Measurements from ENCODE around the gene SUFU.
A peak's percentile ranks its signal among the peaks of the same experiment; 100 is the strongest.

Gene SUFU

DNA sequence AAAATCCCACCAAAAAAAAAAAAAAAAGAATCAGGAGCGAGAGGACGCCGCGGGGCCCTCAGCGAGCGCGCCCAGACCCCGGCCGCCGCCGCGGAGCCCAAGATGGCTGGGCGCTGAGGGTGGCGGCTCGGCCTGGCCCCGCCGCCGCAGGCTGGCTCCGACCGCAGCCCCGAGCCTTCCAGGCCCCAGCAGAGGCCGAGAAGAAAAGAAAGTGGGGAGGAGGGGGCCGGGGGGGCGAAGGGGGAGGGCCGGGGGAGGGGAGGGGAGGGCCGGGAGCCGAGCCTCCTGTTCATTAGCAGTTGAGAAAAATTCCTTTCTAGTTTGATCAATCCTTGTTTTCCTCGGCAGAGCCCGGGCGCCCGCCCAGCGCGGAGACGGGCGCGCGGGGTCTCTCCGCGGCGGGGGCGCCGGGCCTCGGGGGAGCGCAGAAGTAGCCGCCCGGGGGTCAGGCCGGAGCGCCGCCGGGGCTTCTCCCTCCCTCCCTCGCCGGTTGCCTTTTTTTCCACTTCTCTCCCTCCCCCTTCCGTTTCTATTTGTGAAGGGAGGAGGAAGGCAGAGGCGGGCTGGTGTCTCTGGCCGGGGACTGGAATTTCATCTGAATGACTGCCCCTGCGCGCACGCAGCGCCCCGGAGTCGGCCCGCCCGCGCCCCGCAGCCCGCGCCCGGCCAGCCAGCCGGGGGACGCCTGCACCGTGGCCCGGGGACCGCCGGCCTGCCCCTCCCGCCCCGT lies 139.7 kb downstream of the SUFU start:
- peak overlapping the region; percentile 92 to 99 for H3K18ac ChIP-seq (ENCODE audit: low read depth in 1 of 2, low read length in 2 of 2)
- peak overlapping the region in 1 of 2 experiments; percentile 76 for H2BK12ac ChIP-seq (ENCODE audit: low read length in 2 of 2)
- H3K9ac ChIP-seq (ENCODE audit: low read length) = peak overlapping the region; percentile 98
- no peaks in the 10 kb centered on the region for H3K27me3 ChIP-seq (ENCODE audit: control insufficient read depth in 1 of 2, insufficient read depth in 1 of 2, low read length in 2 of 2)
- peak overlapping the region; percentile 58 for H4K8ac ChIP-seq (ENCODE audit: low read length)
- H3K4me2 ChIP-seq (ENCODE audit: low read length, poor library complexity, severe bottlenecking) = peak overlapping the region; percentile 82
- H2BK5ac ChIP-seq (ENCODE audit: low read depth, low read length, poor library complexity, severe bottlenecking) = peak overlapping the region; percentile 98
- peak overlapping the region; percentile 95 for H3K27ac ChIP-seq (ENCODE audit: low read length, poor library complexity, severe bottlenecking)
- peaks cover 16 to 31% of the 10 kb centered on the region in 2 experiments for H3K36me3 ChIP-seq (ENCODE audit: control insufficient read depth in 1 of 2, insufficient read depth in 2 of 2, low read depth in 1 of 2, low read length in 2 of 2)
- H2AFZ ChIP-seq (ENCODE audit: low read depth, low read length) = no peak overlapping the region
- peak overlapping the region; percentile 93 for H2BK120ac ChIP-seq (ENCODE audit: low read depth, low read length)
- H3K9me3 ChIP-seq (ENCODE audit: control insufficient read depth, low read length) = no peaks in the 10 kb centered on the region
- peak; percentile 87 for DNase-seq
- peak overlapping the region in 1 of 2 experiments; percentile 91 for H3K14ac ChIP-seq (ENCODE audit: low read length in 2 of 2)
- H3K4ac ChIP-seq (ENCODE audit: low read depth in 1 of 2, low read length in 2 of 2) = peak overlapping the region; percentile 79 to 98
- H3K4me1 ChIP-seq (ENCODE audit: control insufficient read depth, insufficient read depth, low read depth, low read length) = peaks cover 21% of the 10 kb centered on the region
- no peak overlapping the region for H2BK15ac ChIP-seq (ENCODE audit: low read depth, poor library complexity, severe bottlenecking)
- peak overlapping the region; percentile 79 to 95 for H3K4me3 ChIP-seq (ENCODE audit: insufficient read depth in 1 of 2, low read depth in 1 of 2, low read length in 2 of 2)
- H3K79me1 ChIP-seq (replicated peaks; ENCODE audit: low read length, poor library complexity, severe bottlenecking) = no peaks in the 10 kb centered on the region
- H2AK5ac ChIP-seq (ENCODE audit: low read length, severe bottlenecking) = peak overlapping the region; percentile 69
- WGBS = 2% methylated on average over 32 of the region's 76 CpGs
- H3K23ac ChIP-seq (ENCODE audit: low read length in 2 of 2) = peak overlapping the region; percentile 20 to 81
- peak overlapping the region; percentile 93 for H4K91ac ChIP-seq (ENCODE audit: low read length)

DNA sequence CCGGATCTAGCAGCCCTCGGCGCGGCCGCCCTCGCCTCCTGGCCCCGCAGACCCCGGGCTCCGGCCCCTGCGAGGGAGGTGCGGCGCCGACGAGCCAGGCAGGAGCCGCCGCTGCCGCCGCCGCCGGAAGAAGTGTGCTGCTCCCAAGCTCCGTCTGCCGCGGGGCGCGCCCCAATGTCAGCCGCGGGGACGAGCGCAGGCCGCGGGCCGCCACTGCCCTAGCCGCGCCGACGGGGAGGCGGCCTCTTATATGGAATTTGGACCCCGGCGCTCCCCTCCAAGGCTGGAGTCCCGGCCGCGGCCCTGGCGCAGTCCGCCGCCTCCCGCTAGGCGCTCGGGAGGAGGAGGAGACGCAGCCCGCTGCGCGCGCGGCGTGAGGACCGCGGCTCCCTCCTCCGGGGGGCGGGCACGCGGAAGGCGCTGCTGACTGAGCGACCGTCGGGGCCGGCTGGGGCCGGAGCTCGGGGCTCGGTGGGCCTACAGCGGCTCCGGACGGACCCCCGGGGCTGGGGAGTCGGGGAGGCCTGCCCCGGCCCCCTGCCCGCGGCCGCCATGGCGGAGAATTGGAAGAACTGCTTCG lies 140.4 kb downstream of the SUFU start, which contains the start of gene TRIM8:
Gene TRIM8, plus strand, starts transcription at position 414 of the 580 bp plus-strand sequence. Its CDS starts 139 bp downstream, at position 553.
- Histone ChIP-seq H3K4me1 (ENCODE audit: control insufficient read depth, insufficient read depth, low read depth, low read length) (peaks cover 27% of the 10 kb centered on the region), H2AK5ac (ENCODE audit: low read length, severe bottlenecking) (peak within 1 kb of the TSS; percentile 69), H3K27ac (ENCODE audit: low read length, poor library complexity, severe bottlenecking) (peak within 1 kb of the TSS; percentile 94), H3K27me3 (ENCODE audit: control insufficient read depth in 1 of 2, insufficient read depth in 1 of 2, low read length in 2 of 2) (no peaks in the 10 kb centered on the region), H2BK12ac (ENCODE audit: low read length in 2 of 2) (peak within 1 kb of the TSS; percentile 80 to 97), H4K8ac (ENCODE audit: low read length) (peak within 1 kb of the TSS; percentile 58), H3K36me3 (ENCODE audit: control insufficient read depth in 1 of 2, insufficient read depth in 2 of 2, low read depth in 1 of 2, low read length in 2 of 2) (peaks cover 22 to 37% of the 10 kb centered on the region in 2 experiments), H3K23ac (ENCODE audit: low read length in 2 of 2) (peak within 1 kb of the TSS; percentile 81 to 98), H2BK15ac (ENCODE audit: low read depth, poor library complexity, severe bottlenecking) (peak within 1 kb of the TSS; percentile 44), H2AFZ (ENCODE audit: low read depth, low read length) (no peak within 1 kb of the TSS), H3K79me1 (replicated peaks; ENCODE audit: low read length, poor library complexity, severe bottlenecking) (no peaks in the 10 kb centered on the region), H3K9me3 (ENCODE audit: control insufficient read depth, low read length) (no peaks in the 10 kb centered on the region), H3K14ac (ENCODE audit: low read length in 2 of 2) (peak within 1 kb of the TSS in 1 of 2 experiments; percentile 100), H3K4me2 (ENCODE audit: low read length, poor library complexity, severe bottlenecking) (peak within 1 kb of the TSS; percentile 82), H3K4ac (ENCODE audit: low read depth in 1 of 2, low read length in 2 of 2) (peak within 1 kb of the TSS; percentile 83 to 98), H2BK5ac (ENCODE audit: low read depth, low read length, poor library complexity, severe bottlenecking) (peak within 1 kb of the TSS; percentile 98), H2BK120ac (ENCODE audit: low read depth, low read length) (peak within 1 kb of the TSS; percentile 93), H3K9ac (ENCODE audit: low read length) (peak within 1 kb of the TSS; percentile 98), H3K4me3 (ENCODE audit: insufficient read depth in 1 of 2, low read depth in 1 of 2, low read length in 2 of 2) (peak within 1 kb of the TSS; percentile 79 to 95), H4K91ac (ENCODE audit: low read length) (peak within 1 kb of the TSS; percentile 93), H3K18ac (ENCODE audit: low read depth in 1 of 2, low read length in 2 of 2) (peak within 1 kb of the TSS; percentile 92 to 99)
- peak; percentile 46 for DNase-seq
- WGBS = 1% methylated on average over 40 of the region's 80 CpGs

GRCh38 chr10:102644646-102645387 lies 141.0 kb downstream of the SUFU start:
- peak overlapping the region; percentile 93 for H4K91ac ChIP-seq (ENCODE audit: low read length)
- peak overlapping the region; percentile 83 to 98 for H3K4ac ChIP-seq (ENCODE audit: low read depth in 1 of 2, low read length in 2 of 2)
- H3K4me1 ChIP-seq (ENCODE audit: control insufficient read depth, insufficient read depth, low read depth, low read length) = peaks cover 34% of the 10 kb centered on the region
- H2BK5ac ChIP-seq (ENCODE audit: low read depth, low read length, poor library complexity, severe bottlenecking) = peak overlapping the region; percentile 94
- H3K18ac ChIP-seq (ENCODE audit: low read depth in 1 of 2, low read length in 2 of 2) = peak overlapping the region; percentile 92 to 99
- H3K79me1 ChIP-seq (replicated peaks; ENCODE audit: low read length, poor library complexity, severe bottlenecking) = no peaks in the 10 kb centered on the region
- H3K27ac ChIP-seq (ENCODE audit: low read length, poor library complexity, severe bottlenecking) = peak overlapping the region; percentile 94
- H4K8ac ChIP-seq (ENCODE audit: low read length) = peak overlapping the region; percentile 56
- peak overlapping the region; percentile 19 for H2BK15ac ChIP-seq (ENCODE audit: low read depth, poor library complexity, severe bottlenecking)
- peaks cover 22 to 44% of the 10 kb centered on the region in 2 experiments for H3K36me3 ChIP-seq (ENCODE audit: control insufficient read depth in 1 of 2, insufficient read depth in 2 of 2, low read depth in 1 of 2, low read length in 2 of 2)
- H2AFZ ChIP-seq (ENCODE audit: low read depth, low read length) = no peak overlapping the region
- peak overlapping the region; percentile 81 to 98 for H3K23ac ChIP-seq (ENCODE audit: low read length in 2 of 2)
- H3K4me3 ChIP-seq (ENCODE audit: insufficient read depth in 1 of 2, low read depth in 1 of 2, low read length in 2 of 2) = peak overlapping the region; percentile 79 to 95
- H2AK5ac ChIP-seq (ENCODE audit: low read length, severe bottlenecking) = no peak overlapping the region
- peak overlapping the region in 1 of 2 experiments; percentile 100 for H3K14ac ChIP-seq (ENCODE audit: low read length in 2 of 2)
- under 1% methylated on average over 62 of the region's 62 CpGs for WGBS
- no peaks in the 10 kb centered on the region for H3K27me3 ChIP-seq (ENCODE audit: control insufficient read depth in 1 of 2, insufficient read depth in 1 of 2, low read length in 2 of 2)
- no peaks in the 10 kb centered on the region for H3K9me3 ChIP-seq (ENCODE audit: control insufficient read depth, low read length)
- peak overlapping the region; percentile 78 for H3K4me2 ChIP-seq (ENCODE audit: low read length, poor library complexity, severe bottlenecking)
- DNase-seq = peak; percentile 80
- H2BK12ac ChIP-seq (ENCODE audit: low read length in 2 of 2) = peak overlapping the region; percentile 80 to 97
- H2BK120ac ChIP-seq (ENCODE audit: low read depth, low read length) = peak overlapping the region; percentile 75
- peak overlapping the region; percentile 98 for H3K9ac ChIP-seq (ENCODE audit: low read length)

All from mesenchymal stem cell (in vitro differentiated cells and primary cell).